HG03354 (cell line): ENCODE results near the gene ANKRD16.

Source experiments
- ATAC-seq: cut with Tn5 transposase; IDR thresholded peaks from one replicate; pipeline ENCODE4 v1.9.1; 2021; ENCODE audit warnings: mild to moderate bottlenecking; ENCODE audit not compliant: unreplicated experiment, poor library complexity, severe bottlenecking

Gene ANKRD16

GRCh38 chr10:5813341-5814109 is 76.2 kb downstream of the ANKRD16 start, which contains the start of gene GDI2:
GDI2 (minus strand) TSS chr10:5813434; CDS start chr10:5813258, 176 bp downstream.
- peak; percentile 77 for ATAC-seq

GRCh38 chr10:5813091-5813340 is 76.7 kb downstream of the ANKRD16 start:
- peak; percentile 39 for ATAC-seq

GRCh38 chr10:5812283-5813090 is 77.2 kb downstream of the ANKRD16 start:
- peak; percentile 36 for ATAC-seq
